Panc1 (cell line): ENCODE results near the gene MAP3K15. TPM values are rescaled to one million over a fixed set of nuclear protein-coding genes. Genes with fewer than 3 reads are reported as not detected.

ENCODE experiments used
- ATAC-seq: fragments of 200-7000 bp; cut with Tn5 transposase; 2 replicates; pipeline ENCODE4 v1.9.1; 2020; ENCODE audit warnings: mild to moderate bottlenecking, moderate library complexity
- BruUV-seq: library from RNA; stranded (reverse); fragments of 400-500 nt; replicated peaks from 2 replicates; lab custom pipeline; 2021; lab: Mats Ljungman, UMichigan
- CTCF ChIA-PET: fragments of 300-600 bp; sonication (Branson Sonifier 250); formaldehyde crosslinking; loops from one replicate; lab custom pipeline; 2022; ENCODE audit warnings: antibody characterized with exemption; lab: Charles Lee
- POLR2A ChIA-PET: fragments of 300-600 bp; sonication (Branson Sonifier 250); formaldehyde crosslinking; loops from one replicate; lab custom pipeline; 2022; ENCODE audit warnings: antibody characterized with exemption; lab: Charles Lee
- DNase-seq: peaks from one replicate; pipeline ENCODE4 v3.0.0-alpha.2; 2010; ENCODE audit warnings: low read depth, low spot score
- H3K27ac ChIP-seq: 2 replicates; pipeline ENCODE4 v1.5.1; 2011; ENCODE audit warnings: mild to moderate bottlenecking, low read length, inconsistent platforms
- H3K27me3 ChIP-seq: fragments of 200-500 bp; sonication (Bioruptor generic); 2 replicates; pipeline ENCODE4 v1.6.0; 2014; ENCODE audit warnings: low read length, inconsistent platforms; ENCODE audit not compliant: control insufficient read depth, insufficient read depth
- H3K36me3 ChIP-seq: fragments of 200-500 bp; sonication (Bioruptor generic); 2 replicates; pipeline ENCODE4 v1.5.1; 2014; ENCODE audit warnings: inconsistent platforms, mild to moderate bottlenecking, low read length, moderate library complexity; ENCODE audit not compliant: control insufficient read depth, insufficient read depth
- H3K4me1 ChIP-seq: 2 replicates; pipeline ENCODE4 v1.5.1; 2011; ENCODE audit warnings: inconsistent platforms, mild to moderate bottlenecking, low read length, moderate library complexity; ENCODE audit not compliant: control insufficient read depth, insufficient read depth
- H3K4me3 ChIP-seq, 2 experiments: 2 replicates each; pipeline ENCODE4 v1.5.1; 2011 to 2012; ENCODE audit warnings: low read depth in 2 of 2, low read length in 2 of 2, mild to moderate bottlenecking in 2 of 2, inconsistent platforms in 1 of 2, moderate library complexity in 1 of 2
- H3K9me3 ChIP-seq: fragments of 200-500 bp; sonication (Bioruptor generic); 2 replicates; pipeline ENCODE4 v1.5.1; 2014; ENCODE audit warnings: low read depth, mild to moderate bottlenecking, inconsistent platforms, low read length, moderate library complexity; ENCODE audit not compliant: control insufficient read depth, insufficient read depth
- CTCF ChIP-seq: fragments of 450-650 bp; IDR thresholded peaks from 2 replicates; pipeline ENCODE4 v1.5.1; 2017; ENCODE audit warnings: mild to moderate bottlenecking
- POLR2AphosphoS5 ChIP-seq: IDR thresholded peaks from 2 replicates; pipeline ENCODE4 v1.6.1; 2012; ENCODE audit warnings: mild to moderate bottlenecking, low read depth, low read length, moderate library complexity
- REST ChIP-seq, 2 experiments: IDR thresholded peaks; 2 replicates each; pipeline ENCODE4 v1.6.1; 2011 to 2012; ENCODE audit warnings: low read depth in 2 of 2, control low read depth in 1 of 2, low read length in 1 of 2, mild to moderate bottlenecking in 1 of 2, moderate library complexity in 1 of 2; ENCODE audit not compliant: insufficient read depth in 1 of 2
- SIN3A ChIP-seq: IDR thresholded peaks from 2 replicates; pipeline ENCODE4 v1.6.1; 2012; ENCODE audit warnings: low read depth, mild to moderate bottlenecking, low read length, moderate library complexity, borderline replicate concordance; ENCODE audit not compliant: insufficient read depth
- TCF7L2 ChIP-seq: IDR thresholded peaks from 2 replicates; pipeline ENCODE4 v1.6.1; 2011; ENCODE audit warnings: mild to moderate bottlenecking, low read depth, low read length, inconsistent platforms
- in situ Hi-C: cut with HindIII; loops from 2 replicates; pipeline ENCODE4 v1.10.0; 2016; ENCODE audit warnings: low sequenced_read_pairs, low pct_unique_long_range_greater_than_20kb
- intact Hi-C: fragments of 100-400 bp; cut with micrococcal nuclease; formaldehyde crosslinking; loops from one replicate; pipeline ENCODE4 v1.10.0; 2022; ENCODE audit not compliant: unreplicated experiment
- total RNA-seq: library from RNA; stranded (reverse); gene quantifications from one replicate; pipeline ENCODE4 v1.2.1, GENCODE V29; 2021; ENCODE audit not compliant: unreplicated experiment

MAP3K15 gene
- total RNA-seq, 1 experiment from 2014 or later: 4.9 TPM

- ChIA-PET CTCF (interaction anchor here (0.6 to 0.8 kb wide), 2 partner anchors 44 to 167 kb away, joined by 3 to 4 read pairs; no protein-coding TSS in a partner anchor), POLR2A (no interaction called here)
- BruUV-seq: no TSS peak
- H3K4me1 ChIP-seq: no peaks in the 10 kb centered on the region
- no peaks in the 10 kb centered on the region for H3K36me3 ChIP-seq
- no peaks in the 10 kb centered on the region for H3K9me3 ChIP-seq
- in situ Hi-C loops (no loop called here), intact Hi-C loops (no loop called here)
- H3K4me3 ChIP-seq: no peak overlapping the region
- TF ChIP-seq SIN3A: no peak
- TF ChIP-seq CTCF: no peak
- no peak for TF ChIP-seq POLR2AphosphoS5
- TF ChIP-seq TCF7L2: no peak
- TF ChIP-seq REST (IDR thresholded peaks at IDR 0.05; ENCODE audit: insufficient read depth in 1 of 2, low read depth in 2 of 2, low read length in 1 of 2): no peak
- ATAC-seq (no peak), DNase-seq (no peak)
- no peaks in the 10 kb centered on the region for H3K27me3 ChIP-seq
- no peak overlapping the region for H3K27ac ChIP-seq
Observed at GRCh38 chrX:19368576-19368975, 146.7 kb downstream of the MAP3K15 start.

GRCh38 chrX:19361701-19362100 lies 153.6 kb downstream of the MAP3K15 start:
- ChIA-PET CTCF (no interaction called here), POLR2A (no interaction called here)
- no peak overlapping the region for H3K4me3 ChIP-seq
- H3K27ac ChIP-seq: no peak overlapping the region
- ATAC-seq (no peak), DNase-seq (no peak)
- BruUV-seq: no TSS peak
- in situ Hi-C loops (no loop called here), intact Hi-C loops (no loop called here)
- no peaks in the 10 kb centered on the region for H3K27me3 ChIP-seq
- H3K9me3 ChIP-seq: no peaks in the 10 kb centered on the region
- no peaks in the 10 kb centered on the region for H3K4me1 ChIP-seq
- no peak for TF ChIP-seq POLR2AphosphoS5
- no peak for TF ChIP-seq CTCF
- no peak for TF ChIP-seq REST (IDR thresholded peaks at IDR 0.05; ENCODE audit: insufficient read depth in 1 of 2, low read depth in 2 of 2, low read length in 1 of 2)
- TF ChIP-seq TCF7L2: no peak
- no peak for TF ChIP-seq SIN3A
- H3K36me3 ChIP-seq: no peaks in the 10 kb centered on the region; the same call in 1 of the 2 replicates
